Liver (tissue), 9 donors: ENCODE results near the gene FKBP14. TPM values are rescaled to one million over a fixed set of nuclear protein-coding genes. Genes with fewer than 3 reads are reported as not detected.

Source experiments
- DNase-seq: peaks from one replicate; pipeline ENCODE4 v3.0.0-alpha.2; 2017; ENCODE audit warnings: low spot score
- H3K27ac ChIP-seq, 2 donors: one replicate each; pipeline ENCODE4 v1.7.0; 2013; ENCODE audit warnings: inconsistent platforms in 2 of 2, low read length in 2 of 2, control low read depth in 1 of 2, low read depth in 1 of 2, mild to moderate bottlenecking in 1 of 2
- H3K27me3 ChIP-seq, 4 donors: one replicate each; pipeline versions ENCODE4 v1.6.1 to v1.7.0; 2013; ENCODE audit warnings: low read length in 3 of 4, inconsistent platforms in 1 of 4, mild to moderate bottlenecking in 1 of 4, moderate library complexity in 1 of 4; ENCODE audit not compliant: control insufficient read depth in 4 of 4, insufficient read depth in 4 of 4
- H3K36me3 ChIP-seq, 4 donors: one replicate each; pipeline versions ENCODE4 v1.6.1 to v1.7.0; 2013; ENCODE audit warnings: low read length in 3 of 4, mild to moderate bottlenecking in 3 of 4, low read depth in 1 of 4, moderate library complexity in 1 of 4; ENCODE audit not compliant: control insufficient read depth in 4 of 4, insufficient read depth in 3 of 4
- H3K4me1 ChIP-seq, 4 donors: one replicate each; pipeline versions ENCODE4 v1.6.1 to v1.7.0; 2013; ENCODE audit warnings: low read length in 3 of 4, mild to moderate bottlenecking in 3 of 4, moderate library complexity in 1 of 4; ENCODE audit not compliant: control insufficient read depth in 4 of 4, insufficient read depth in 4 of 4
- H3K4me3 ChIP-seq, 3 donors: one replicate each; pipeline versions ENCODE4 v1.6.1 to v1.7.0; 2013; ENCODE audit warnings: low read length in 3 of 3, control low read depth in 1 of 3, low read depth in 1 of 3, mild to moderate bottlenecking in 1 of 3
- H3K9ac ChIP-seq, 2 donors: one replicate each; pipeline ENCODE4 v1.7.0; 2013; ENCODE audit warnings: low read length in 2 of 2, mild to moderate bottlenecking in 2 of 2, moderate library complexity in 2 of 2, control low read depth in 1 of 2, low read depth in 1 of 2
- H3K9me3 ChIP-seq, 4 donors: one replicate each; pipeline versions ENCODE4 v1.6.1 to v1.7.0; 2013; ENCODE audit warnings: low read length in 3 of 4; ENCODE audit not compliant: control insufficient read depth in 4 of 4
- EGR1 ChIP-seq, 2 donors: IDR thresholded peaks; 2 replicates each; pipeline ENCODE4 v1.6.1; 2016 to 2018; ENCODE audit warnings: antibody characterized with exemption in 2 of 2, low read depth in 2 of 2
- FOXA1 ChIP-seq: IDR thresholded peaks from 2 replicates; pipeline ENCODE4 v1.6.1; 2016; ENCODE audit warnings: antibody characterized with exemption
- FOXA2 ChIP-seq: IDR thresholded peaks from 2 replicates; pipeline ENCODE4 v1.6.1; 2016; ENCODE audit warnings: antibody characterized with exemption
- GABPA ChIP-seq, 2 donors: IDR thresholded peaks in 1 of 2; conservative IDR thresholded peaks in 1 of 2; 2 replicates each; pipeline ENCODE4 v1.6.1; 2016; ENCODE audit warnings: antibody characterized with exemption in 2 of 2, mild to moderate bottlenecking in 1 of 2, moderate library complexity in 1 of 2
- HNF4A ChIP-seq, 2 donors: conservative IDR thresholded peaks; 2 replicates each; pipeline ENCODE4 v1.6.1; 2016; ENCODE audit warnings: antibody characterized with exemption in 2 of 2, mild to moderate bottlenecking in 2 of 2
- JUND ChIP-seq, 2 donors: IDR thresholded peaks; 2 replicates each; pipeline ENCODE4 v1.6.1; 2016; ENCODE audit warnings: antibody characterized with exemption in 2 of 2
- MAX ChIP-seq: IDR thresholded peaks from 2 replicates; pipeline ENCODE4 v1.6.1; 2016; ENCODE audit warnings: antibody characterized with exemption
- NR2F2 ChIP-seq: IDR thresholded peaks from 2 replicates; pipeline ENCODE4 v1.6.1; 2016; ENCODE audit warnings: antibody characterized with exemption
- RAD21 ChIP-seq, 2 donors: IDR thresholded peaks; 2 replicates each; pipeline ENCODE4 v1.6.1; 2016; ENCODE audit warnings: antibody characterized with exemption in 2 of 2, mild to moderate bottlenecking in 2 of 2
- RXRA ChIP-seq, 2 donors: IDR thresholded peaks; 2 replicates each; pipeline ENCODE4 v1.6.1; 2017 to 2018; ENCODE audit warnings: antibody characterized with exemption in 2 of 2, mild to moderate bottlenecking in 1 of 2
- TAF1 ChIP-seq: conservative IDR thresholded peaks from 2 replicates; pipeline ENCODE4 v1.6.1; 2016; ENCODE audit warnings: antibody characterized with exemption, mild to moderate bottlenecking
- YY1 ChIP-seq: IDR thresholded peaks from 2 replicates; pipeline ENCODE4 v1.6.1; 2016; ENCODE audit warnings: antibody characterized with exemption, mild to moderate bottlenecking
- WGBS: extraction: QIAGEN DNeasy Blood & Tissue Kit; methylation state at CpG from one replicate; pipeline ENCODE4 v1.1.7; 2013; 5-methylcytosine and 5-hydroxymethylcytosine counted together
- polyA plus RNA-seq, 2 donors: library from polyadenylated mRNA; stranded (reverse) in 1 of 2; unstranded in 1 of 2; fragments of 200-250 nt in 1 of 2; fragments of >200 nt in 1 of 2; fragmentation: Nextera tagmentation in 1 of 2; extraction: Ambion mirVana in 1 of 2; gene quantifications; one replicate each; pipeline versions ENCODE4 v1.2.1 to v1.2.3, GENCODE V29; 2013 to 2015
- total RNA-seq, 2 donors: library from RNA; depleted of rRNA; stranded (reverse); fragments of >200 nt; gene quantifications; one replicate each; pipeline ENCODE4 v1.2.3, GENCODE V29; 2014
- TF ChIP-seq, protein P1 (sequence below): IDR thresholded peaks from 2 replicates; pipeline ENCODE4 v1.6.1; 2016; ENCODE audit warnings: antibody characterized with exemption, mild to moderate bottlenecking
- TF ChIP-seq, protein P2 (sequence below): IDR thresholded peaks from 2 replicates; pipeline ENCODE4 v1.6.1; 2016; ENCODE audit warnings: antibody characterized with exemption
- TF ChIP-seq, protein P3 (sequence below): IDR thresholded peaks from 2 replicates; pipeline ENCODE4 v1.6.1; 2016; ENCODE audit warnings: antibody characterized with exemption
- donor health status: healthy.
- donor health status: healthy.
- donor health status: healthy.
- donor health status: healthy.
- donor health status: healthy.

Gene FKBP14
- total and polyA plus RNA-seq, 4 donors: 2.6 to 6.1 (median 3.5) TPM

DNA sequence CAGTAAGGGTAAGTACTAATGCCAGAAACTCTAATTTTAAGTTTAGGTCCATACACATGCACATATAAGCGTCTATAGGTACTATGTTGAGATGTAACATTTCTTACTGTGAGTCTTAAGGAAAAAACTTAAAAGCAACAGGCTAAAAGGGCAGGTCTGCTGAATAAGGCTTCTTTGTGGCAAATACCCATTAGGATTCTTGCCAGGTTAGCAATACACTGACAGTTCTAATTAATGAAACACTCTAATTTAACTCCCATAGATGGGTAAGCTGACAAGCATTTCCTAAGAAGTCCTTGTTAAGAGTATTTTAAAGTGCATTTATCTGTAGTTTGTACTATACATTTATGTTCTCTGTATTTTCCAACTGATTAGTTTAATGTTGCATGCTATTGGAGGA is 50.9 kb downstream of the FKBP14 start:
- whole genome bisulfite sequencing: 84% methylated on average over 1 of the region's 1 CpG
- H3K27ac ChIP-seq: no peak overlapping the region

GRCh38 chr7:29974286-29974685 is 52.2 kb downstream of the FKBP14 start:
- WGBS: 87% methylated on average over 3 of the region's 3 CpGs
- peaks cover 0 to 3% (median 0%) of the 10 kb centered on the region in 4 donors for H3K27me3 ChIP-seq
- no peak for TF ChIP-seq FOXA2
- TF ChIP-seq HNF4A (conservative IDR thresholded peaks at IDR 0.05): no peak
- no peak for TF ChIP-seq JUND (IDR thresholded peaks at IDR 0.05)

More for the DNA sequence above, 50.9 kb downstream of the FKBP14 start:
- TF ChIP-seq FOXA2 (no peak), HNF4A (conservative IDR thresholded peaks at IDR 0.05) (no peak), TAF1 (no peak), GABPA (IDR thresholded peaks at IDR 0.05 in 1 of 2, conservative IDR thresholded peaks at IDR 0.05 in 1 of 2) (no peak), RAD21 (IDR thresholded peaks at IDR 0.05) (no peak), FOXA1 (no peak), EGR1 (IDR thresholded peaks at IDR 0.05; ENCODE audit: low read depth in 2 of 2) (no peak), MAX (no peak), RXRA (IDR thresholded peaks at IDR 0.05) (no peak), NR2F2 (no peak), YY1 (no peak)
- TF ChIP-seq, protein P1, sequence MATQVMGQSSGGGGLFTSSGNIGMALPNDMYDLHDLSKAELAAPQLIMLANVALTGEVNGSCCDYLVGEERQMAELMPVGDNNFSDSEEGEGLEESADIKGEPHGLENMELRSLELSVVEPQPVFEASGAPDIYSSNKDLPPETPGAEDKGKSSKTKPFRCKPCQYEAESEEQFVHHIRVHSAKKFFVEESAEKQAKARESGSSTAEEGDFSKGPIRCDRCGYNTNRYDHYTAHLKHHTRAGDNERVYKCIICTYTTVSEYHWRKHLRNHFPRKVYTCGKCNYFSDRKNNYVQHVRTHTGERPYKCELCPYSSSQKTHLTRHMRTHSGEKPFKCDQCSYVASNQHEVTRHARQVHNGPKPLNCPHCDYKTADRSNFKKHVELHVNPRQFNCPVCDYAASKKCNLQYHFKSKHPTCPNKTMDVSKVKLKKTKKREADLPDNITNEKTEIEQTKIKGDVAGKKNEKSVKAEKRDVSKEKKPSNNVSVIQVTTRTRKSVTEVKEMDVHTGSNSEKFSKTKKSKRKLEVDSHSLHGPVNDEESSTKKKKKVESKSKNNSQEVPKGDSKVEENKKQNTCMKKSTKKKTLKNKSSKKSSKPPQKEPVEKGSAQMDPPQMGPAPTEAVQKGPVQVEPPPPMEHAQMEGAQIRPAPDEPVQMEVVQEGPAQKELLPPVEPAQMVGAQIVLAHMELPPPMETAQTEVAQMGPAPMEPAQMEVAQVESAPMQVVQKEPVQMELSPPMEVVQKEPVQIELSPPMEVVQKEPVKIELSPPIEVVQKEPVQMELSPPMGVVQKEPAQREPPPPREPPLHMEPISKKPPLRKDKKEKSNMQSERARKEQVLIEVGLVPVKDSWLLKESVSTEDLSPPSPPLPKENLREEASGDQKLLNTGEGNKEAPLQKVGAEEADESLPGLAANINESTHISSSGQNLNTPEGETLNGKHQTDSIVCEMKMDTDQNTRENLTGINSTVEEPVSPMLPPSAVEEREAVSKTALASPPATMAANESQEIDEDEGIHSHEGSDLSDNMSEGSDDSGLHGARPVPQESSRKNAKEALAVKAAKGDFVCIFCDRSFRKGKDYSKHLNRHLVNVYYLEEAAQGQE: no peak
- TF ChIP-seq, protein P2, sequence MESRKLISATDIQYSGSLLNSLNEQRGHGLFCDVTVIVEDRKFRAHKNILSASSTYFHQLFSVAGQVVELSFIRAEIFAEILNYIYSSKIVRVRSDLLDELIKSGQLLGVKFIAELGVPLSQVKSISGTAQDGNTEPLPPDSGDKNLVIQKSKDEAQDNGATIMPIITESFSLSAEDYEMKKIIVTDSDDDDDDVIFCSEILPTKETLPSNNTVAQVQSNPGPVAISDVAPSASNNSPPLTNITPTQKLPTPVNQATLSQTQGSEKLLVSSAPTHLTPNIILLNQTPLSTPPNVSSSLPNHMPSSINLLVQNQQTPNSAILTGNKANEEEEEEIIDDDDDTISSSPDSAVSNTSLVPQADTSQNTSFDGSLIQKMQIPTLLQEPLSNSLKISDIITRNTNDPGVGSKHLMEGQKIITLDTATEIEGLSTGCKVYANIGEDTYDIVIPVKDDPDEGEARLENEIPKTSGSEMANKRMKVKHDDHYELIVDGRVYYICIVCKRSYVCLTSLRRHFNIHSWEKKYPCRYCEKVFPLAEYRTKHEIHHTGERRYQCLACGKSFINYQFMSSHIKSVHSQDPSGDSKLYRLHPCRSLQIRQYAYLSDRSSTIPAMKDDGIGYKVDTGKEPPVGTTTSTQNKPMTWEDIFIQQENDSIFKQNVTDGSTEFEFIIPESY: no peak
- TF ChIP-seq, protein P3, sequence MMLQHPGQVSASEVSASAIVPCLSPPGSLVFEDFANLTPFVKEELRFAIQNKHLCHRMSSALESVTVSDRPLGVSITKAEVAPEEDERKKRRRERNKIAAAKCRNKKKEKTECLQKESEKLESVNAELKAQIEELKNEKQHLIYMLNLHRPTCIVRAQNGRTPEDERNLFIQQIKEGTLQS: no peak
- Histone ChIP-seq H3K9me3 (no peaks in the 10 kb centered on the region), H3K27me3 (peaks cover 0 to 3% (median 0%) of the 10 kb centered on the region in 4 donors), H3K36me3 (no peaks in the 10 kb centered on the region), H3K4me1 (no peaks in the 10 kb centered on the region), H3K4me3 (no peak overlapping the region), H3K9ac (no peak overlapping the region)
- no peak for DNase-seq

More at GRCh38 chr7:29974286-29974685, 52.2 kb downstream of the FKBP14 start:
- H3K4me1 ChIP-seq: no peaks in the 10 kb centered on the region
- no peaks in the 10 kb centered on the region for H3K9me3 ChIP-seq
- DNase-seq: no peak
- no peaks in the 10 kb centered on the region for H3K36me3 ChIP-seq
- no peak overlapping the region for H3K27ac ChIP-seq
- no peak overlapping the region for H3K9ac ChIP-seq
- no peak overlapping the region for H3K4me3 ChIP-seq
